Ecto neural progenitor cell (in vitro differentiated cells): ENCODE results near the gene QPRT.
"Not testable (repeated sequence)": the region's sequence is repeated elsewhere in the genome, so short reads cannot be mapped to it uniquely, and the experiment has no call there.

Experiments
- DNase-seq: peaks from one replicate; pipeline ENCODE4 v3.0.0-alpha.2; 2018; ENCODE audit warnings: low spot score

QPRT gene

GRCh38 chr16:29678691-29679267, at the start of gene QPRT:
Gene QPRT (plus strand): TSS chr16:29679180. CDS start chr16:29679198, 18 bp downstream.
- peak; percentile 88 for DNase-seq

GRCh38 chr16:29629318-29629717, 49.7 kb upstream of the QPRT start:
- DNase-seq, result not testable (repeated sequence)

GRCh38 chr16:29631658-29632057, 47.3 kb upstream of the QPRT start:
- not testable (repeated sequence) for DNase-seq

GRCh38 chr16:29635902-29636301, 43.1 kb upstream of the QPRT start:
- DNase-seq, result not testable (repeated sequence)

GRCh38 chr16:29636368-29636767, 42.6 kb upstream of the QPRT start:
- not testable (repeated sequence) for DNase-seq

- not testable (repeated sequence) for DNase-seq
Observed at GRCh38 chr16:29638751-29639150, 40.2 kb upstream of the QPRT start.

GRCh38 chr16:29641561-29641960, 37.4 kb upstream of the QPRT start:
- no peak for DNase-seq

GRCh38 chr16:29643596-29643995, 35.4 kb upstream of the QPRT start:
- DNase-seq, result no peak

GRCh38 chr16:29644338-29644857, 34.6 kb upstream of the QPRT start:
- DNase-seq, result no peak

- no peak for DNase-seq
Observed at GRCh38 chr16:29644973-29645693, 33.8 kb upstream of the QPRT start.

- no peak for DNase-seq
Observed at GRCh38 chr16:29645694-29646187, 33.2 kb upstream of the QPRT start.

- DNase-seq, result no peak
Observed at GRCh38 chr16:29646947-29647346, 32.0 kb upstream of the QPRT start.

- DNase-seq, result no peak
Observed at GRCh38 chr16:29649588-29650494, 29.1 kb upstream of the QPRT start.

- DNase-seq, result no peak
Observed at GRCh38 chr16:29650771-29651170, 28.2 kb upstream of the QPRT start.

GRCh38 chr16:29651774-29652349, 27.1 kb upstream of the QPRT start:
- no peak for DNase-seq

GRCh38 chr16:29653471-29653870, 25.5 kb upstream of the QPRT start:
- DNase-seq, result no peak

GRCh38 chr16:29653890-29654289, 25.1 kb upstream of the QPRT start:
- not testable (repeated sequence) for DNase-seq

- DNase-seq, result peak; percentile 42
Observed at GRCh38 chr16:29656688-29657523, 22.1 kb upstream of the QPRT start.

- DNase-seq, result no peak
Observed at GRCh38 chr16:29658705-29659104, 20.3 kb upstream of the QPRT start.

- no peak for DNase-seq
Observed at GRCh38 chr16:29662000-29662728, 16.8 kb upstream of the QPRT start.

- DNase-seq, result no peak
Observed at GRCh38 chr16:29662729-29663015, 16.3 kb upstream of the QPRT start.
